K562 (cell line): ENCODE measurements around the gene RNF31. TPM values are rescaled to one million over a fixed set of nuclear protein-coding genes. Genes with fewer than 3 reads are reported as not detected.
A peak's percentile ranks its signal among the peaks of the same experiment; 100 is the strongest.

Experiments used
- ATAC-seq: fragments of 200-7000 bp; cut with Tn5 transposase; 3 replicates; pipeline ENCODE4 v1.9.1; 2020; ENCODE audit warnings: moderate library complexity
- BruUV-seq: library from RNA; stranded (reverse); fragments of 400-500 nt; replicated peaks from 2 replicates; lab custom pipeline; 2021; lab: Mats Ljungman, UMichigan
- CTCF ChIA-PET: fragments of 300-600 bp; formaldehyde crosslinking; extraction: SDS; loops from one replicate; lab custom pipeline; 2021; ENCODE audit warnings: low intra/inter-chr PET ratio; lab: Yijun Ruan, JAX
- POLR2A ChIA-PET: fragments of 300-600, 350-650 bp; sonication (Branson Sonifier 250); formaldehyde crosslinking; extraction: SDS; loops from one replicate; lab custom pipeline; 2021; ENCODE audit warnings: antibody characterized with exemption, inconsistent platforms; lab: Yijun Ruan, JAX
- DNase-seq, 4 experiments: peaks; one replicate each; pipeline versions ENCODE4 v3.0.0 to v3.0.0-alpha.2; 2011 to 2018; ENCODE audit warnings: low spot score in 3 of 4, mixed read lengths in 3 of 4; ENCODE audit errors: extremely low read depth in 1 of 4
- FAIRE-seq: peaks from 2 replicates; lab custom pipeline; 2011; peaks lifted over from hg19 to GRCh38; lab: Jason Lieb, UNC
- H2AFZ ChIP-seq: 2 replicates; pipeline ENCODE4 v1.6.0; 2011; ENCODE audit warnings: low read depth, low read length, control low read depth, inconsistent platforms
- H3K27ac ChIP-seq: fragments of 200-600 bp; 3 replicates; pipeline ENCODE4 v1.8.0; 2011; ENCODE audit warnings: low read depth, mild to moderate bottlenecking, control low read depth, inconsistent platforms, low read length, moderate library complexity, mixed read lengths; ENCODE audit errors: extremely low read depth
- H3K27me3 ChIP-seq, 2 experiments: fragments of 300-600 bp in 1 of 2; 2 replicates in 1 of 2; 3 replicates in 1 of 2; pipeline versions ENCODE4 v1.6.0 to v1.8.0; 2011; ENCODE audit warnings: inconsistent platforms in 2 of 2, low read length in 2 of 2, mild to moderate bottlenecking in 1 of 2, mixed read lengths in 1 of 2, moderate library complexity in 1 of 2; ENCODE audit not compliant: control insufficient read depth in 2 of 2, insufficient read depth in 2 of 2
- H3K36me3 ChIP-seq: fragments of 300-600 bp; 3 replicates; pipeline ENCODE4 v1.8.0; 2011; ENCODE audit warnings: mild to moderate bottlenecking, low read length, inconsistent platforms; ENCODE audit not compliant: control insufficient read depth, insufficient read depth
- H3K4me1 ChIP-seq, 2 experiments: fragments of 200-600 bp in 1 of 2; replicated peaks in 1 of 2; 2 replicates in 1 of 2; 3 replicates in 1 of 2; pipeline versions ENCODE4 v1.5.1 to v1.8.0; 2011; ENCODE audit warnings: inconsistent platforms in 2 of 2, low read length in 2 of 2, mild to moderate bottlenecking in 1 of 2, mixed read lengths in 1 of 2, moderate library complexity in 1 of 2; ENCODE audit not compliant: control insufficient read depth in 2 of 2, insufficient read depth in 2 of 2
- H3K4me2 ChIP-seq: 2 replicates; pipeline ENCODE4 v1.6.1; 2011; ENCODE audit warnings: low read length, control low read depth, inconsistent platforms, mixed read lengths; ENCODE audit not compliant: insufficient read depth
- H3K4me3 ChIP-seq: fragments of 200-600 bp; sonication (generic), shearing (Covaris generic); 2 replicates; pipeline ENCODE4 v1.5.1; 2016; ENCODE audit warnings: control low read depth, inconsistent platforms
- H3K79me2 ChIP-seq: fragments of 200-600 bp; 3 replicates; pipeline ENCODE4 v1.8.0; 2011; ENCODE audit warnings: low read length, inconsistent platforms; ENCODE audit not compliant: control insufficient read depth, insufficient read depth
- H3K9ac ChIP-seq, 2 experiments: 2 replicates each; pipeline versions ENCODE4 v1.6.0 to v1.6.1; 2011; ENCODE audit warnings: low read depth in 2 of 2, low read length in 2 of 2, control low read depth in 1 of 2, inconsistent platforms in 1 of 2, mild to moderate bottlenecking in 1 of 2, mixed read lengths in 1 of 2; ENCODE audit not compliant: insufficient read depth in 1 of 2
- H3K9me1 ChIP-seq: one replicate; pipeline ENCODE4 v1.6.0; 2011; ENCODE audit warnings: inconsistent platforms, mild to moderate bottlenecking, low read length, moderate library complexity; ENCODE audit not compliant: control insufficient read depth, insufficient read depth
- H3K9me3 ChIP-seq: replicated peaks from 2 replicates; pipeline ENCODE4 v1.5.1; 2011; ENCODE audit warnings: low read depth, low read length, inconsistent platforms; ENCODE audit not compliant: control insufficient read depth, insufficient read depth
- H4K20me1 ChIP-seq: replicated peaks from 2 replicates; pipeline ENCODE4 v1.6.1; 2011; ENCODE audit warnings: low read length, inconsistent platforms, mixed read lengths; ENCODE audit not compliant: control insufficient read depth, insufficient read depth
- ARID4B ChIP-seq: sonication (generic); formaldehyde crosslinking; IDR thresholded peaks from 2 replicates; pipeline ENCODE4 v1.8.0; 2022; ENCODE audit warnings: mild to moderate bottlenecking, missing genetic modification reagents
- CBX5 ChIP-seq: IDR thresholded peaks from 2 replicates; pipeline ENCODE4 v1.6.1; 2014; ENCODE audit warnings: low read depth, borderline replicate concordance
- CEBPZ ChIP-seq: fragments of 150-350 bp; IDR thresholded peaks from 2 replicates; pipeline ENCODE4 v1.6.1; 2014; ENCODE audit warnings: low read depth, mild to moderate bottlenecking, low read length, borderline replicate concordance
- CHD1 ChIP-seq: fragments of 200-600 bp; sonication (generic); IDR thresholded peaks from one replicate; pipeline ENCODE4 v1.6.1; 2012; ENCODE audit warnings: mild to moderate bottlenecking, moderate library complexity, low read length, inconsistent platforms
- MNT ChIP-seq, 2 experiments: fragments of 450-650 bp; conservative IDR thresholded peaks; 2 replicates each; pipeline ENCODE4 v1.6.1; 2017; ENCODE audit warnings: mild to moderate bottlenecking in 2 of 2, moderate library complexity in 2 of 2
- NFRKB ChIP-seq: fragments of 450-650 bp; IDR thresholded peaks from 2 replicates; pipeline ENCODE4 v1.6.1; 2016; ENCODE audit warnings: low read depth
- PHF8 ChIP-seq: fragments of 200-600 bp; sonication (generic); IDR thresholded peaks from 2 replicates; pipeline ENCODE4 v1.6.1; 2012; ENCODE audit warnings: mixed run types, mild to moderate bottlenecking, inconsistent platforms, low read length, moderate library complexity, borderline replicate concordance
- TAF7 ChIP-seq: fragments of 450-650 bp; IDR thresholded peaks from 2 replicates; pipeline ENCODE4 v1.6.1; 2016; ENCODE audit warnings: missing genetic modification characterization, missing compliant biosample characterization
- TRIM28 ChIP-seq: fragments of 450-650 bp; IDR thresholded peaks from 2 replicates; pipeline ENCODE4 v1.6.1; 2017
- ZNF274 ChIP-seq: IDR thresholded peaks from 2 replicates; pipeline ENCODE4 v1.6.1; 2011; ENCODE audit warnings: low read depth, mild to moderate bottlenecking, low read length, moderate library complexity, borderline replicate concordance
- WGBS: fragments of 100-300 bp; shearing (Covaris generic); methylation state at CpG from one replicate; pipeline ENCODE4 v1.1.6; 2016; ENCODE audit warnings: low coverage, mixed read lengths; ENCODE audit not compliant: insufficient coverage; ENCODE audit errors: missing lambda C conversion rate; 5-methylcytosine and 5-hydroxymethylcytosine counted together
- in situ Hi-C: fragments of 300-500 bp; cut with MboI; formaldehyde crosslinking; loops from 4 replicates; pipeline ENCODE4 v1.15.0; 2018; ENCODE audit warnings: inconsistent platforms, mixed read lengths
- intact Hi-C: fragments of 100-400 bp; cut with micrococcal nuclease; formaldehyde crosslinking; loops from 2 replicates; pipeline ENCODE4 v1.14.2; 2022
- polyA plus RNA-seq, 8 experiments: library from polyadenylated mRNA; depleted of rRNA in 4 of 8; stranded (reverse) in 5 of 8; unstranded in 3 of 8; fragments of >200 nt; fragmentation: Nextera tagmentation in 2 of 8; fragmentation: Illumina TruSeq in 1 of 8; extraction: Ambion mirVana in 2 of 8; extraction: Trizol in 1 of 8; gene quantifications; 2 replicates each; pipeline versions ENCODE4 v1.2.1 to v1.2.3, GENCODE V29; 2011 to 2014; ENCODE audit warnings: inconsistent platforms in 1 of 8, missing spikeins in 1 of 8
- total RNA-seq, 7 experiments: library from RNA; depleted of rRNA in 6 of 7; stranded (reverse); fragments of >200 nt in 6 of 7; fragmentation: Illumina TruSeq in 2 of 7; extraction: Trizol in 2 of 7; gene quantifications; 2 replicates each; pipeline versions ENCODE4 v1.2.1 to v1.2.3, GENCODE V29; 2011 to 2021; ENCODE audit warnings: low replicate concordance in 1 of 7

Gene RNF31
- total and polyA plus RNA-seq, 9 of the 15 experiments (the other 6 are each of a cell fraction or from before 2014, with no cell fraction given): 3.1 to 47.6 (median 19.1) TPM

- TF ChIP-seq CEBPZ (no peak), ZNF274 (no peak), CBX5 (no peak), NFRKB (no peak)
Measured at GRCh38 chr14:24184104-24184970, 37.0 kb downstream of the RNF31 start (continued).

GRCh38 chr14:24185026-24185425, 37.7 kb downstream of the RNF31 start:
- BruUV-seq: no TSS peak
- in situ Hi-C loops: no loop called here
- FAIRE-seq (no peak), DNase-seq (no peak), ATAC-seq (no peak)
- peaks cover 0 to 21% of the 10 kb centered on the region in 2 experiments; a peak in 3 of 5 replicates for H3K4me1 ChIP-seq
- ChIA-PET POLR2A (interaction anchor here (0.9 to 1.5 kb wide), 2 partner anchors 10 to 11 kb away, joined by 3 to 5 read pairs; partner anchors contain the start of gene TM9SF1), CTCF (no interaction called here)
- H3K36me3 ChIP-seq: peaks cover 78% of the 10 kb centered on the region; the same call in 2 of the 3 replicates
- 100% methylated on average over 5 of the region's 7 CpGs for WGBS
- peaks cover 9% of the 10 kb centered on the region; the same call in 1 of the 2 replicates for H4K20me1 ChIP-seq
- no peak overlapping the region for H3K4me3 ChIP-seq
- H3K9me3 ChIP-seq: no peaks in the 10 kb centered on the region
- H3K27ac ChIP-seq: no peak overlapping the region
- H3K27me3 ChIP-seq: no peaks in the 10 kb centered on the region
- TF ChIP-seq TAF7: no peak
- no peak for TF ChIP-seq ARID4B
- no peak for TF ChIP-seq CHD1
- TF ChIP-seq PHF8: no peak
- no peak for TF ChIP-seq TRIM28
- no peak for TF ChIP-seq MNT (conservative IDR thresholded peaks at IDR 0.05)
- intact Hi-C loops: no loop called here
- peaks cover 18% of the 10 kb centered on the region for H3K79me2 ChIP-seq
- H3K9ac ChIP-seq: peak overlapping the region in 1 of 2 experiments; percentile 52; a peak in 2 of 4 replicates
- no peak overlapping the region for H3K4me2 ChIP-seq
- peaks cover 3% of the 10 kb centered on the region for H3K9me1 ChIP-seq
- no peak overlapping the region for H2AFZ ChIP-seq
